ENCODE data around the gene LYPD4.
A peak's percentile ranks its signal among the peaks of the same experiment; 100 is the strongest.

LYPD4 gene

DNA sequence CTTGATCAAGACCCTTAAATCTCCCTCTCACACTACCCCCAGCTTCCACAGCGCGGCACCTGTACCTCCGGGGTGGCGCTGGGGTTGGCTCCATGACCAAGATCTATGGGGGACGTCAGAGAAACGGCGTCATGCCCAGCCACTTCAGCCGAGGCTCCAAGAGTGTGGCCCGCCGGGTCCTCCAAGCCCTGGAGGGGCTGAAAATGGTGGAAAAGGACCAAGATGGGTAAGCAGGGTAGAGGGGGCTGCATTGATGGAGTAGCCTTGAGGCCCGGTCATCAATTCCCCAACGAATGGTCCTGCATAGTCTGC, 24.5 kb upstream of the LYPD4 start:
- Histone ChIP-seq H2AFZ (ENCODE audit: low read depth, low read length, severe bottlenecking) (no peak overlapping the region), H3K9ac (ENCODE audit: low read length) (no peak overlapping the region), H3K79me2 (ENCODE audit: insufficient read depth, low read length) (peaks cover 43% of the 10 kb centered on the region), H4K20me1 (ENCODE audit: low read depth, low read length) (peaks cover 10% of the 10 kb centered on the region; the same call in 1 of the 2 replicates), H3K36me3 (ENCODE audit: low read length) (peaks cover 15% of the 10 kb centered on the region), H3K27me3 (ENCODE audit: low read length) (no peaks in the 10 kb centered on the region), H3K9me3 (ENCODE audit: insufficient read depth, low read length) (no peaks in the 10 kb centered on the region), H3K4me2 (ENCODE audit: low read depth, low read length, poor library complexity, severe bottlenecking) (no peak overlapping the region), H3K9me2 (replicated peaks; ENCODE audit: insufficient read depth, low read length) (no peaks in the 10 kb centered on the region), H3F3A (ENCODE audit: insufficient read depth) (peaks cover 88% of the 10 kb centered on the region), H3K4me3 (ENCODE audit: insufficient read depth, low read length, poor library complexity, severe bottlenecking) (no peak overlapping the region), H3K27ac (ENCODE audit: low read depth, low read length) (peak overlapping the region; percentile 66)
- TF ChIP-seq EZH2phosphoT487 (conservative IDR thresholded peaks at IDR 0.05; ENCODE audit: low read length) = no peak
- TF ChIP-seq, protein P1, sequence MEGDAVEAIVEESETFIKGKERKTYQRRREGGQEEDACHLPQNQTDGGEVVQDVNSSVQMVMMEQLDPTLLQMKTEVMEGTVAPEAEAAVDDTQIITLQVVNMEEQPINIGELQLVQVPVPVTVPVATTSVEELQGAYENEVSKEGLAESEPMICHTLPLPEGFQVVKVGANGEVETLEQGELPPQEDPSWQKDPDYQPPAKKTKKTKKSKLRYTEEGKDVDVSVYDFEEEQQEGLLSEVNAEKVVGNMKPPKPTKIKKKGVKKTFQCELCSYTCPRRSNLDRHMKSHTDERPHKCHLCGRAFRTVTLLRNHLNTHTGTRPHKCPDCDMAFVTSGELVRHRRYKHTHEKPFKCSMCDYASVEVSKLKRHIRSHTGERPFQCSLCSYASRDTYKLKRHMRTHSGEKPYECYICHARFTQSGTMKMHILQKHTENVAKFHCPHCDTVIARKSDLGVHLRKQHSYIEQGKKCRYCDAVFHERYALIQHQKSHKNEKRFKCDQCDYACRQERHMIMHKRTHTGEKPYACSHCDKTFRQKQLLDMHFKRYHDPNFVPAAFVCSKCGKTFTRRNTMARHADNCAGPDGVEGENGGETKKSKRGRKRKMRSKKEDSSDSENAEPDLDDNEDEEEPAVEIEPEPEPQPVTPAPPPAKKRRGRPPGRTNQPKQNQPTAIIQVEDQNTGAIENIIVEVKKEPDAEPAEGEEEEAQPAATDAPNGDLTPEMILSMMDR (IDR thresholded peaks at IDR 0.05; ENCODE audit: insufficient read depth, low read length, poor library complexity, severe bottlenecking) = no peak

DNA sequence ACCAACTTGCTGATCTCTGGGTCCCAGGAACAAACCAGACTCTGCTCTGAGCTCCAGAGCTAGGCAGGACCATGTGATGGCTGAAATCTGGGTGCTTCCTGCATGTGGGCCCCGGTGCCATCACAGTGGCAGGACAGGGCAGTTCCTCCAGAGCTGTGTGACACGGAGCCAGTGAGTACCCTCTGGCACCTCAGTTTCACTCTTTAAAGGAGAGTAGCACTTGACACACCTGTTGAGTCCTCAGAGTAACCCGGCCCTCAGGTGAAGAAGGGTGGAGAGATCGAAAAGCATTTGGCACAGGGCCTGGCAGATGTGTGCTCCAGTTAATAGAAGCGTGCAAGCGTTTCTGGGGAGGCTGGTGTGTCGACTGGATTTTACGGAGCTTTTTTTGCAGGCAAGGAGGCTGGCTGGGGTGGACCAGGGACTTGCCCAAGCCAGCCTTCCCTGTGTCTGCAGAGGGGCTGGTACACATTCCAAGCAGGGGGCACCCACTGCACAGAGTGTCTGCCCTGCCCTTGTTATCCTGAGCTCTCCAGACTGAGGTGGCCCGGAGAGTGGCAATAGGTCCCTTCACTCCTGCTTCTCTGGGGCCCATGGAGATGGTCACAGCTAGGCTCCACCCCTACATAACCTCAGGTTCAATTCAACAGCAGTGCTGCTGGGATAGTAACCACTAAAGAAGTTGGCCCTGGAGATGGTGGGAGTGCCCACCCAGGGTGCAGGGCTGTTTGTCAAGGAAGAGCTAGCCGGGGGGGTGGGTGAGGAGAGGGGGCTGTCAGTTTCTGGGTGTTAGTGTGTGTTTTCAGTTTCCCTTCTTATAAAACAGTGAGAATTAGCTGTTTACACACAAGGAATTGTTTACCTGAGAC, 23.9 kb upstream of the LYPD4 start:
- Histone ChIP-seq H3K4me3 (ENCODE audit: insufficient read depth, low read length, poor library complexity, severe bottlenecking) (no peak overlapping the region), H3K9me3 (ENCODE audit: insufficient read depth, low read length) (no peaks in the 10 kb centered on the region), H3K36me3 (ENCODE audit: low read length) (peaks cover 17% of the 10 kb centered on the region), H2AFZ (ENCODE audit: low read depth, low read length, severe bottlenecking) (no peak overlapping the region), H3K4me2 (ENCODE audit: low read depth, low read length, poor library complexity, severe bottlenecking) (peak overlapping the region; percentile 19), H3K9ac (ENCODE audit: low read length) (no peak overlapping the region), H3F3A (ENCODE audit: insufficient read depth) (peaks cover 87% of the 10 kb centered on the region), H3K9me2 (replicated peaks; ENCODE audit: insufficient read depth, low read length) (no peaks in the 10 kb centered on the region), H3K27me3 (ENCODE audit: low read length) (no peaks in the 10 kb centered on the region), H4K20me1 (ENCODE audit: low read depth, low read length) (peaks cover 13% of the 10 kb centered on the region; the same call in 1 of the 2 replicates), H3K79me2 (ENCODE audit: insufficient read depth, low read length) (peaks cover 49% of the 10 kb centered on the region), H3K27ac (ENCODE audit: low read depth, low read length) (peak overlapping the region; percentile 66)
- TF ChIP-seq EZH2phosphoT487 (conservative IDR thresholded peaks at IDR 0.05; ENCODE audit: low read length) = no peak
- TF ChIP-seq, protein P1 (IDR thresholded peaks at IDR 0.05; ENCODE audit: insufficient read depth, low read length, poor library complexity, severe bottlenecking) = no peak

DNA sequence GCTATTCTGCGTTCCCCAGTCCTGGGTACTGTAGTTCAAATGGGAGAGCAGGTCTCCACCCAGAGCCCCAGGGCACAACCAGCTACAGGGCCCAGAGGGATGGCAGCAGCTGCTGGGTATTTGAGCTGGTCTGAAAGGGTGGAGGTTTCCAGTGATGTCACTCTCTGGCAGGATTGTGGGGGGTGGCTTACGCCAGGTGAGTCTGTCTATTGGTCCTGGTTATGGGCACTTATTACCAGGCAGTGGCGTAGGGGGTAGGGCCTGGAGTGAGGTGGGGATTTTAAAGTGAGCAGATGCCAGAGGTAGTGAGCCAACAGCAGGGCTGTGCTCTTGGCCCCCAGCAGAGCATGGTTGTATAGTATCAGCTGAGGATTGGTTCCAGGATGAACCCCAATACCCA, 21.8 kb upstream of the LYPD4 start:
- Histone ChIP-seq H3K9ac (ENCODE audit: low read length) (peak overlapping the region; percentile 1; the same call in 1 of the 2 replicates), H3F3A (ENCODE audit: insufficient read depth) (peaks cover 86% of the 10 kb centered on the region), H4K20me1 (ENCODE audit: low read depth, low read length) (peaks cover 30% of the 10 kb centered on the region; the same call in 1 of the 2 replicates), H2AFZ (ENCODE audit: low read depth, low read length, severe bottlenecking) (no peak overlapping the region), H3K4me3 (ENCODE audit: insufficient read depth, low read length, poor library complexity, severe bottlenecking) (no peak overlapping the region), H3K9me2 (replicated peaks; ENCODE audit: insufficient read depth, low read length) (no peaks in the 10 kb centered on the region), H3K9me3 (ENCODE audit: insufficient read depth, low read length) (no peaks in the 10 kb centered on the region), H3K4me2 (ENCODE audit: low read depth, low read length, poor library complexity, severe bottlenecking) (peak overlapping the region; percentile 11), H3K27me3 (ENCODE audit: low read length) (no peaks in the 10 kb centered on the region), H3K36me3 (ENCODE audit: low read length) (peaks cover 38% of the 10 kb centered on the region), H3K27ac (ENCODE audit: low read depth, low read length) (peak overlapping the region; percentile 18), H3K79me2 (ENCODE audit: insufficient read depth, low read length) (peaks cover 69% of the 10 kb centered on the region)
- TF ChIP-seq, protein P1 (IDR thresholded peaks at IDR 0.05; ENCODE audit: insufficient read depth, low read length, poor library complexity, severe bottlenecking) = no peak
- no peak for TF ChIP-seq EZH2phosphoT487 (conservative IDR thresholded peaks at IDR 0.05; ENCODE audit: low read length)

Data from SU-DHL-6 (cell line).